HG03342 (cell line): Measurements from ENCODE around the gene VSX1.

Experiments
- ATAC-seq: cut with Tn5 transposase; IDR thresholded peaks from one replicate; pipeline ENCODE4 v1.9.1; 2021; ENCODE audit warnings: mild to moderate bottlenecking, moderate library complexity; ENCODE audit not compliant: unreplicated experiment

The VSX1 gene

GRCh38 chr20:25042531-25043498 is 39.1 kb downstream of the VSX1 start:
- peak; percentile 91 for ATAC-seq

GRCh38 chr20:25041813-25042530 is 40.0 kb downstream of the VSX1 start:
- ATAC-seq: no peak

- ATAC-seq: no peak
Observed at GRCh38 chr20:25040438-25040831, 41.5 kb downstream of the VSX1 start.

- no peak for ATAC-seq
Observed at GRCh38 chr20:25039697-25040437, 42.1 kb downstream of the VSX1 start.

GRCh38 chr20:25038591-25039015 is 43.3 kb downstream of the VSX1 start:
- no peak for ATAC-seq

GRCh38 chr20:25038103-25038410 is 43.9 kb downstream of the VSX1 start:
- no peak for ATAC-seq

- no peak for ATAC-seq
Observed at GRCh38 chr20:25037288-25038102, 44.4 kb downstream of the VSX1 start.

GRCh38 chr20:25036331-25036936 is 45.5 kb downstream of the VSX1 start:
- ATAC-seq: no peak

- no peak for ATAC-seq
Observed at GRCh38 chr20:25035921-25036320, 46.0 kb downstream of the VSX1 start.

- no peak for ATAC-seq
Observed at GRCh38 chr20:25033924-25034300, 48.0 kb downstream of the VSX1 start.

- no peak for ATAC-seq
Observed at GRCh38 chr20:25033265-25033923, 48.5 kb downstream of the VSX1 start.

GRCh38 chr20:25032478-25033264 is 49.3 kb downstream of the VSX1 start:
- ATAC-seq: no peak

GRCh38 chr20:25032065-25032477 is 49.9 kb downstream of the VSX1 start:
- ATAC-seq: no peak

- no peak for ATAC-seq
Observed at GRCh38 chr20:25031241-25031640, 50.7 kb downstream of the VSX1 start.

GRCh38 chr20:25030649-25031207 is 51.2 kb downstream of the VSX1 start:
- ATAC-seq: no peak

- no peak for ATAC-seq
Observed at GRCh38 chr20:25030007-25030648, 51.8 kb downstream of the VSX1 start.

- ATAC-seq: no peak
Observed at GRCh38 chr20:25025986-25026605, 55.8 kb downstream of the VSX1 start.
